Urothelium cell line (cell line): Measurements from ENCODE around the gene LCE3D.
A peak's percentile ranks its signal among the peaks of the same experiment; 100 is the strongest.

ENCODE experiments used
- DNase-seq: peaks from one replicate; pipeline ENCODE4 v3.0.0; 2011; ENCODE audit warnings: low spot score, mixed read lengths
- FAIRE-seq: peaks from 2 replicates; lab custom pipeline; 2011; peaks lifted over from hg19 to GRCh38; lab: Jason Lieb, UNC

The LCE3D gene

DNA sequence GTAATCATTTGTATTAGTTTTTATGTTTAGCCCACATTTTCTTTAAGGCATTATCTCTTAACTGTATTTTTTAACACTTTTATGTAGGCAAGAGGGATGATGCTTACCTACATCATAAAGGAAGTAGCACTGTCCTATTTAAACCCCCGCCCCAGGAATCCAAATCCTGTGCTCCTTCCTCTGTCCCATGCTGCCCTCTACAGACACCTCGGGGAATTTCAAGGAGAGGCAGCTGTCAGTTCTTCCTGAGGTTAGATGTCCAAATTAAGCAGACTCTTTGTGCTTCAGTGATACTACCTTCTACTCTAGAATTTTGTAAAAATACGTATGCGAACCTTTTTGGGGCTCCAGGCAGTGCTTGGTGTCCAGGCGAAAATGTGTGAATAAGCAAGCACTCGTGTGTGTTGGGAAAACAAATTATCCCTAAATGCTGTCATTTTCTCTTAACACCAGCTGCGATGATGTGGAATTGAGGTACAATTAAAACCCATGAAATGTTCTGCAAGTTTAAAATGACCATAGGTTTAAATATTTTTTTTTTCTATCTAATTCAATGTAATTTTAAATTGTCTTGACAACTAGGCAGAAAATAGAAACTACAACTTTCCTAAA is 46.9 kb downstream of the LCE3D start:
- FAIRE-seq (peak; percentile 44), DNase-seq (peak; percentile 64)
